ENCODE results near the gene MDH1B.

MDH1B gene

DNA sequence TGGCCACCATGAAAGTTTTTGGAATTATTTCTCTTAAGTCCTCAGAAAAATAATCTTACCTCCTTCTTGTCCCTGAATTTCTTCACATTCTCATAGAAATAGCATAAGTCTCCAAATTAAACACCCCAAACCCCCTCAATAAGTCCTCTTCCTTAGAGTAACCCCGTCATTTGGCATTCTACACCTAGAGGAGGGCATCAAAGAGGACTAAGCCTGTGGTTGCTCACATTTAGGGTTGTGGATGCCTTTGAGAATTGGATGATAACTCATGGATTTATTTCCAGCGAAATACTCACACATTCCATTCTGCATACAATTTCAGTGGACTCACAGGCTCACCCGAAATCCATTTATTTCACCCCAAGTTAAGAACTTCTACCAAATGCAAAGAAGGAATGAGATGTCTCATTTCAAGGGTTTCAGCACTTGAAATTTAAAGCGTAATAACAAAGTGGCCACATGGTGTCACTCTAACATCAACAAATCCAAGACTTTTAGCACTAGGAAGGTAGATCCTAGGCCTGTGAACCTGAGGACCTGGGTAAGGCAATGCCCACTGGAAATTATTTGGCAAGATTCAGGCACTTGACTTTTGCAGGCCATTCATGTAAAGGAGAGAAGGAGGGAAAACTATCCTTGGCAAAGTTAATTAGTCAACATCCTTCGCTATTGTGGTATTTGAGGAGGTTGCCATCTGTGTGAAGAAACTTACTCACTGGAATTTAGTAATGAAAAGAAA lies 71.6 kb downstream of the MDH1B start:
- DNase-seq = peak; percentile 57

DNA sequence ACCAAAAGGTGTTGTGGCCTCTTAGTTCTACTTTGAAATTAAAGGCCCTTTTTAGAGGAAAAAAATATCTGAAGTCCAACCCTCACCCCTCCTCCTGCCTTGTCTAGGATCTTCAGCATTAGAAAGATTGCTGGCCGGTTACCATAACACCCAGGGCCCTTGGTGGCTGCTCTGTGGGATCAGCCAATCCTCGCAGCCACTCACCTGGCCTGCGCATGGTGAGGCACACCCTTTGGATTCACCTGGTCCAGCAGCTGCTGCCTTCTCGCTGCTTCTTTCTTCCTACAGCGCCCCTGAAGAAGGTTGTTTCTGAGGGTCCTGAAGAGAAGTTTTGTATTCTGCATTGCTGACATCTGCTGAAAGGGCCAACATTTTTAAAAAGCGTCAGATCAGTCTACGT lies 72.2 kb downstream of the MDH1B start:
- no peak for DNase-seq

DNA sequence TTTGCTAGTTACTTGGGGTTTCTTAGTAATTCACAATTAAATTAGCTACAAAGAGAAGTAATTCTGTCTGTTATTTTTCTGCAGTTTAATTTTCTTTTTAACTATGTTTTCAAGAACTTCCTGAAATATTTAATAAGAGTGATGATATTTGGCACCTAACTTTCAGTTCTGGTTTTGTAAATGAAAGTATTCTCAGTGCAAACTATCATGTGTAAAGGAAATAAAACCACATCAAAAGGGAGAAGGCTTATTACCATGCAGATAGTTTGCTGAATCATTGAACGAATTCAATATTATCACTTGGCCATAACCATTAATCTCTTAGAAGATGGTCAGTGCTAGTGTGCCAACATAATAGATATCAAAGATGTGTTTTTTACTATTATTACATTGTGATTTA lies 76.1 kb downstream of the MDH1B start:
- no peak for DNase-seq

DNA sequence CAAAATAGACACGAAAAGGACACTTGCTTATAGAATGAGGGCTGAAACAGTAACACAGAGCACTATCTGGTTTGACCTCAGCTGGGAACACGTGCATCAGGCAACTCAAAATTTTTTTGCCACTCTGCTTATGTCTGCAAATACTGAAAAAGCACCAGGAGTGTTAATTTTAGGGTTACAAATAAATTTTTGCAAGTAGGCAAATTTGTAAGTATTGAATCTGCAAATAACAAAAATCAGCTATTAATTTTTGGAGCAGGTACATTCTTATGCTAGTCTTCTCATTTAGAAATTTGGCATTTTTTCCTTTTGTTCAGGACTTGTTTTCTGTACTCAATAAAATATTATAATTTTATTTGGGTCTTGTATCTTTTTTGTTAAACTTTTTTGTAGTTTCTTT lies 76.7 kb downstream of the MDH1B start:
- no peak for DNase-seq

All from DMS153 (cell line).